GM18870 (cell line): Measurements from ENCODE around the gene PCDH20.
"Not testable (repeated sequence)": the region's sequence is repeated elsewhere in the genome, so short reads cannot be mapped to it uniquely, and the experiment has no call there.

Source experiments
- ATAC-seq: cut with Tn5 transposase; IDR thresholded peaks from one replicate; pipeline ENCODE4 v1.9.1; 2021; ENCODE audit warnings: moderate library complexity; ENCODE audit not compliant: unreplicated experiment

The PCDH20 gene, protein sequence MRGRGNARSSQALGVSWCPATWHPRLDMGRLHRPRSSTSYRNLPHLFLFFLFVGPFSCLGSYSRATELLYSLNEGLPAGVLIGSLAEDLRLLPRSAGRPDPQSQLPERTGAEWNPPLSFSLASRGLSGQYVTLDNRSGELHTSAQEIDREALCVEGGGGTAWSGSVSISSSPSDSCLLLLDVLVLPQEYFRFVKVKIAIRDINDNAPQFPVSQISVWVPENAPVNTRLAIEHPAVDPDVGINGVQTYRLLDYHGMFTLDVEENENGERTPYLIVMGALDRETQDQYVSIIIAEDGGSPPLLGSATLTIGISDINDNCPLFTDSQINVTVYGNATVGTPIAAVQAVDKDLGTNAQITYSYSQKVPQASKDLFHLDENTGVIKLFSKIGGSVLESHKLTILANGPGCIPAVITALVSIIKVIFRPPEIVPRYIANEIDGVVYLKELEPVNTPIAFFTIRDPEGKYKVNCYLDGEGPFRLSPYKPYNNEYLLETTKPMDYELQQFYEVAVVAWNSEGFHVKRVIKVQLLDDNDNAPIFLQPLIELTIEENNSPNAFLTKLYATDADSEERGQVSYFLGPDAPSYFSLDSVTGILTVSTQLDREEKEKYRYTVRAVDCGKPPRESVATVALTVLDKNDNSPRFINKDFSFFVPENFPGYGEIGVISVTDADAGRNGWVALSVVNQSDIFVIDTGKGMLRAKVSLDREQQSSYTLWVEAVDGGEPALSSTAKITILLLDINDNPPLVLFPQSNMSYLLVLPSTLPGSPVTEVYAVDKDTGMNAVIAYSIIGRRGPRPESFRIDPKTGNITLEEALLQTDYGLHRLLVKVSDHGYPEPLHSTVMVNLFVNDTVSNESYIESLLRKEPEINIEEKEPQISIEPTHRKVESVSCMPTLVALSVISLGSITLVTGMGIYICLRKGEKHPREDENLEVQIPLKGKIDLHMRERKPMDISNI

DNA sequence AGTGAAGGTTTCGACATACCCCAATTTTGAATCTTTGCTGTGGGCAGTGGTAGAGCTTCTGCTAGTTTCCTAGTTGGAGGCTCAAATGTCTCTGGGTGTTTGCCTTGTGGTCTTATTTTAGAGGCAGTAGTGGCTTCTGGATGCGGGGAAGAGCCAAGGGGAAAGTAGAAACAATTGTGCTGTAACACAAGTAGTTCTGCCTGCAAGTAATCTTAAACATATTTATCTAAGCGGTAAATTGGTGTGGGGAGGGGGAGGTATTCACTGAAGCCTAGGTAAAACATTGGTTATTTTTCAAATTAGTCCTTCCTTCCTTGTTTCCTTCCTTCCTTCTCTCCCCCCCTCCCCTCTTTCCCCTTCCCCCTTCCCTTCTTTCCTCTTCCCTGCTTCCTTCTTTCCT lies at the start of gene PCDH20:
TSS of gene PCDH20 (minus strand) at position 101 of the 400 bp plus-strand sequence. CDS start 691 bp downstream, outside the sequence.
- no peak for ATAC-seq

DNA sequence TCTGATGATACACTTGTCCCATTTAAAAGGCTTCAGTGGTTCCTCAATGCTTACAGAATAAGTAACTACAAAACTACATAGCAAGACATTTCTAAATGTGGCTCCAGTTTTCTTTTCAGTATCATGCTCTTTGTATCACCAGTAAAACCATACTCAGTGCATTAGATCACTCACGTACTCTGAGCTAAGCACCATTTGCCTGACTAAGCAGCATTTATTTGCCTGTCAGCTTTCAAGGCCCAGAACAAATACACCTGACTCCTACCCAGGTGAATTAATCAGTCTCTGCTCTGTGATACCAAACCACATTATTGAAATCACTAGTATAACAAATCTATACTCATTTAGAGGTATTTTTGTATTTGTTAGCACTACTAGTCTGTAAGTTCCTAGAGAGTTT lies 47.4 kb upstream of the PCDH20 start:
- no peak for ATAC-seq

DNA sequence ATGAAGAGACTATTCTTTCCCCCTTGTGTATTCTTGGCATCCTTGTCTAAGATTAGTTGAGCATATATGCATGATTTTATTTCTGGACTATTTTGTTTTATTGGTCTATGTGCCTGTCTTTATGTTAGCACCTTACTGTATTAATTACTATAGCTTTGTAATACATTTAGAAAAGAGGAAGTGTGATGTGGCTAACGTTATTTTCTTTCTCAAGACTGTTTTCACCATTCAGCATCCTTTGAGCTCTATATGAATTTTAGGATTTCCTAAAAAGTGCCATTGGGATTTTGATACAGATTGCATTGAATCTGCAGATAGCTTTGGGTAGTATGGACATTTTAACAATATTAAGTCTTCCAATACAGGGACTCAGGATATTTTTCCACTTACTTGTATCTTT lies 37.5 kb upstream of the PCDH20 start:
- no peak for ATAC-seq

DNA sequence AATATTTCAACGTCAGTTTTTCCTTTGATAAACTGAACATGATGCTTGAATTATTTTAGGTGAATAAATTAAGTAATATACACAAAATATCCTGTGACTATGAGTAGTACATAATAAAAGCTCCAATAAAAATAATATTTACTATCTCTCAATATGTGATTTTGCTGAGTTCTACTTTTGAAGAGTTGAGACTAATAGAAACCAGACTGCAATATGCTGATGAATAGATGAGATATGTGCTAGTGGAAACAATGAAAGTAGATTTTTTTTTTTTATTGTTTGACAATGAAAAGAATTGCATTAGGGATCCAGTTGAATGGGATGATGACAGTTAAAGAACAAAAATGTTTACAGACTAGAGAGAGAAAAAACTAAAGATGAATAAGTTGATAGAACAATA lies 16.4 kb upstream of the PCDH20 start:
- ATAC-seq = no peak

DNA sequence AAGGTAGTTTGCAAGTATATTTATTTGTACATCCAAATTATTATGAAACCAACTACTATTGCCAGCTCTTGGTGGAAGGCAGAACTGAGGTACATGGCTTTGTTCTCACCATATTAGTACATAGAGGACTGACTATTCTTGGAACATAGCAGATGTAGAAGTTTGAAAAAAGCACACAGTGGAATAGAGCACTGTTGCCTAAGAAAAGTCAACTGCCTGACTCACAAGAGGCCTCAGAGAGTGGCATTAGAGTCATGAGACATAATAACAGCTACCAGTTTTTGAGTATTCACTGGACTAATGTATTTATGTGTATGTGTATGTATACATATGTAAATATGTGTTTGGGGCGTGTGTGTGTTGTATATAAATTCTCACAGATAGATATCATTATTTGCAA lies 8.3 kb upstream of the PCDH20 start:
- no peak for ATAC-seq

DNA sequence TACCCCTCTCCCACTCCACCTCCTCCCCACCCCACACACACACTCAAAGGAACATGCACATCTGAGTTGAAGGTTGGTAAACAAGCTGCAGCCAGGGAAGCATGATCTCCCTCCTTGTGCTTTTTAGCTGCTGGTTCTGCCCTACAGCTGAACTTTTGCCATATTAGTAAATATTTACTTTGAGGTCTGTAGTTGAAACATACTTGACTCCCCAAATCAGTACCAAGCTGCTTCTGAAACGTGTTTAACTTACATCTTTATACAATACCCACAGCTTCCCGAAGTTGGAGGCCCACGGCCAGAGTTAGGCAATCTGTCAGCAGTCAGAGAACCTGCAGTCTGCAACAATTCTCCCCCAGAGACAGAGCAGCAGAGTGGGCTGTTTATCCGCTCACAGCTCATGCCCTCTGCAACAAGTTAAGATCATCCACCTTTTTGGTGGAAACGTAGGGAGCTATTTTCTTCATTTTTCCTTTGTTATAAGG lies 1.5 kb upstream of the PCDH20 start:
- no peak for ATAC-seq

DNA sequence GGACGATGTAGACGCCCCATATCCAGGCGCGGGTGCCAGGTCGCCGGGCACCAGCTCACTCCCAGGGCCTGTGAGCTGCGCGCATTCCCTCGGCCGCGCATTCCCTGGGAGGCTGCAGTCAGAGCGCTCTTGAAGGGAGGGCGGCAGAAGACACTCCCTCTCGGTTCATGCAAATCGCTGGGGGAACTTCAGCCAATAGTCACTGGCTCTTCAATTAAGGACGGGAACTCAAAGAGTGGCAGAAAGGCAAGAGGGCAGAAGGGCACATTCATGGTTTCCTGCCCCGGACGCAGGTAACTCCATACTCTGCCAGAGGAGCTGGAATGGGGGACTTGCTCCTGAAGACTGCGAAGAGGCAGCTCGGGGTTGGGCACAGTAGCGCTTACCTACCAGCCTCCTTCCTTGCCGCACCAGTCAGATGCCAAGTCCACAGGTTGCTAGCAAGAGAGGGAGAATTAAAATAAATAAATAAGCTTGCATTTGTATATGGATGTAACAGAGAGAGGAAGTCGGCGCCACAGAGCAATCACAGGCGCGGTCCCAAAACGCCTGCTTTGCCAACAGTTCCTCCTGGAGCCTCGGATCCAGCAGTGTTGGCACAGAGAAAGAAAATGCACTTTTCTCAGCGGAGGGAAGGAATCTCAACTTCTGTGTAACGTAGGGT lies 459 bp downstream of the PCDH20 start:
- ATAC-seq = no peak

DNA sequence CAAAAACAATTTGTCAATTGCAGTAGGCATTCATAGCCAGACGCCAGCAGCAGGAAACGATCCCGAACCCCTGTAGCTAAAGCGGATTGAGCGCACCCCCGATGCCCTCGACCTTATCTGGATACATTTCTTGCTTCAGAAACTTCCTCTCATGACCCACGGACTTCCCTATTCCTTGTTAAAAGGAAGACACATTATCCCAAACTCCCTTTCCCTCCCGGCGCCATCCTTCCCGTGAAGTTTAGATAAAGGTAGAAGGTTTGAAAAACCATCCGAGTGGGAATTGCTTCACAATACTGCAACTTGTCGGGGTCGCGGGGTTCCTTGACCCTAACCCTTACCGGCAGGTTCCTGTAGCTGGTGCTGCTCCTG lies 977 bp downstream of the PCDH20 start:
- no peak for ATAC-seq

DNA sequence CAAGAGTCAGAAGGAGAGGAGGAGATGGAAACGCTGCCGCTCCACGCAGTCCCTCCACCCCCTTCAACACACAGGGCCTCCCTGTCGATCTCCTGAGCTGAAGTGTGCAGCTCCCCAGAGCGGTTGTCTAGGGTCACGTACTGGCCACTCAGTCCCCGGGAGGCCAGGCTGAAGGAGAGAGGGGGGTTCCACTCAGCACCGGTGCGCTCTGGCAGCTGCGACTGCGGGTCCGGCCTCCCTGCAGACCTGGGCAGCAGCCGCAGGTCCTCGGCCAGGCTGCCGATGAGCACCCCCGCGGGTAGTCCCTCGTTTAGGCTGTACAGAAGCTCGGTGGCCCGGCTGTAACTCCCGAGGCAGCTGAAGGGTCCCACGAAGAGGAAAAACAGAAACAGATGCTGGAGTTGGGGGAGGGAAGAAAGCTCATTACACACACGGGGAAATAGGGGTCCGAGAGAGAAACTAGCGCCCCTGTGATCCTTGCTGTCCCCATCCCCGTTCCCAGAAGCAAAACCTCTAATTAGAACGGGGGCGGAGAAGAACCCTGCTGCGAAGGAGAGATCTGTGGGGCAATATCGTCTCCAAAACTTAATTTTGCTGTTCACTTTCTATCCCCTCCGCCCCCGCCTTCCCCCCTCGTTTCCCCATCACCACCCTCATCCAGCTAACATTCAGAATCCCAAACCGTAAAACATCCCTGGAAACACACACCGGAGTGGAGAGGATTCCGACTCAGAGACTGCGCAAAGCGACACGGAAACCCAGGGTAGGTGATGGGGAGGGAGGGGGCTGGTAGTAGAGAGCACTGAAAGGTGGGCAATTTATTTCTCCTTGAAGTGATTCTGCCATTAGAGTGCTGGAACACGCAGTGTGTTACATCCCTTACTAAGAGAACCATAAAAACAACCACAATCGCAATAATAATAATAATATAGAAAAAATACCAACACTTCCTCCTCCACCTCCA lies 1.8 kb downstream of the PCDH20 start:
- no peak for ATAC-seq

DNA sequence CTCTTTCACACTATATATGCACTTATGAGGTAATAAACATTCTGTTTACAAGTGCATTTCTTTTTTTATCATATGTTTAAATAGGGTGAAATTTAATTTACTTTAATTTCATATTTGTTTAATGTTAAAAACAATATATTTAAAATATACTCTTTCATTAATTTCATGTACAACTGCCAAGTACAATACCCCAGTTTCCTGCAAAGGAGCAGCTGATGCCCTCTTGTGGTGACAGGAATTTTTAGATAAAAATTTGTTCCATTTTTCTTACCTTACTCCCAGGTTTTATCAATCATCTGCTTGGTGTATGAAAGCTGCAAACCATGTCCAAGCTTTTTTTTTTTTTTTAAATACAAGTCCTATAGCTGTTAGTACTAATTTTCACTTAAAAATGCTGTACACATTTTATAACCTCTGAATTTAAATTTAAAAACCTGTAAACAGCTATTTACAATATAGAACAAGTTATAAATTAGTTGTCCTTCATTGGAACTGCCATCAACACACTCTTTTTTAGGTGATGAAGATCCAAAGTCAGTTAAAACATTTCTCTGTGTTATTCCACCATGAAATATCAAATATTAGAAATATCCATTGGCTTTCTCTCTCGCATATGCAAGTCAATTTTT lies 4.9 kb downstream of the PCDH20 start:
- no peak for ATAC-seq

DNA sequence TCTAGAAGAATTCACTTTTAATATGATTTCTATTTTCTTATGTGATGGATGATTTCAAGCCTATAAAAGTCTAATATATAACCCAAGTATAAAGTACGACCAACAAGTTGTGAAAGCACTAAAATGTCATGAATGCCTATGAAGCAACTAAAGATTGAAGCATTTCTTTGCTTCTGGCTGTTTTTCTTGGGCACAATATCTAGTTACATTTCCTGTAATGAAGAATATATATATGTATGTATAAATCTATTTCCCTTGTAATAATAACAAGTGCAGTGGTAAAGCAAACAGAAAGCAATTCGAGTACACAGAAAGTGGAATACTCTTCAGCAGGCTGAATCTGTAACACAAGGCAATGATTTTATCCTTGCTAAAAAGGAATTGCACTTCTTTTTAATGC lies 5.4 kb downstream of the PCDH20 start:
- ATAC-seq = no peak

DNA sequence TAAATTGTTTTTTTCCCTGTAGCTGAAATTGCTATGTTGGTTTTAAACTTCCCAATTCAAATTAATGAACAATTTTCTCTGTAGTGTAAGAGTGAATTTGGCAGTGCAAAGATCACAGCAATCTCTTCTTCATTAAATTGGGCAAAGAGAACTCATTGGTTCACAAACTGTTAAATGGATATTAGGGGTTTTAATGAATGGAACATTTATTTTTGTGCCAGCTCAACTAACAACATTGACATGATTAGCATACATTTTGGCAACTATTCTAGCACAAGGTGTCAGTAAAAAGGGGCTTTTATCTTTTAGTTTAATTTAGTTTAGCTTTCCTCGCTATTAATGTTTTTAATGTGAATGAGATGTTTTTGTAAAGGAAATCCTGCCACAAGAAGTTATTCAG lies 7.1 kb downstream of the PCDH20 start:
- ATAC-seq = no peak

DNA sequence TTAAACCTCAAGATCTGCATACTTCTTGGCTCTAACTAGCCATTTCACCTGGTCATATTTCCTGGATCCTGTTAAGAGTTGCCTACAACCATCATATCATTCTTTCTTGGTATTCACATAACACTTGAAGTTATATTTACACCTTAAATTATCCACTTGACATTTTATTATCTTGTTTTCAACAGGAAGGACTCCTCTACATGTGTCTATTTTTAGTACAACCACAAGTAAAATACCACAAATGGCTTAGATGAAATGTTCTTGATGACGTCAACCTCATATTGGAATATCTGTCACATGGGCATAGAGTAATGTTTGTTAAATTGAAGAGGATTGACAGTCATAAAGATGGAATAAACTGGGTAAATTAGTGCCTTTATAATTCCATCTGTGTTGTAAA lies 9.4 kb downstream of the PCDH20 start:
- ATAC-seq = no peak

DNA sequence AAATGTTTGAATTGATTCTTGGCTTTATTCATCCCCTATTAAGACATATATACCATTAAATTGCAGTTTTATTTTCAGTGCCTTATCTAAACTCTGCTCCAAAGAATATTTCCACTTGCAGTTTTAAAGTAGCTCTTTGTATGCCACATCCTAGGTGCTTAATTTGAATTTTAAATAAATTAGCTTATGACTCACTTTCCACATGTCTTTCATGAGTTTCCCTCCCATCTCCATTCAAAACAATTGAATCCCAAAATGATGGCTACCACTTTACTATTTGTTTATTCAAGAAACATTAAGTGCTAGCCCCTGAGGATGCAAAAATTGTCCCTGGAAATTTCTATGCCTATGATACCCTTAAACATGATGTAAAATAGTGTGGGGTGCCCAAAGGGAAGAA lies 19.5 kb downstream of the PCDH20 start:
- ATAC-seq = no peak

DNA sequence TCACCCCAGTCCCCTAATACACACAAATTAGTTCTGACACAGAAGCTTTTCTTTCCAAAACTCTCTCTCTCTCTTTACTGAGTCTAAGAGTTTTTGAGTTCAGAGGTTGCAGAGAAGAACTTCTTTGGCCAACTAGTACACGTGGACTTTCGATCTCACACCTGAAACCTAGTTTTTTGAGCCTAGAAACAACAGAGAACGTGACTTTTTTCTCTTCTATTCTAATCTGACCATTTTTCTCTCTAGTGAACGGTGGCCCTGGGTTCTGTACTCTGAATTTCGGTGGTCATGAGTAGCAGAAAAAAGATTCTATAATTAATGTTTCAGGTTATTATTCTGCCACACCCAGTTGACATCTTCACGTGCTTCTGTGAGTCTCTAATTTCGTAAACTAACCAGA lies 24.2 kb downstream of the PCDH20 start:
- no peak for ATAC-seq

DNA sequence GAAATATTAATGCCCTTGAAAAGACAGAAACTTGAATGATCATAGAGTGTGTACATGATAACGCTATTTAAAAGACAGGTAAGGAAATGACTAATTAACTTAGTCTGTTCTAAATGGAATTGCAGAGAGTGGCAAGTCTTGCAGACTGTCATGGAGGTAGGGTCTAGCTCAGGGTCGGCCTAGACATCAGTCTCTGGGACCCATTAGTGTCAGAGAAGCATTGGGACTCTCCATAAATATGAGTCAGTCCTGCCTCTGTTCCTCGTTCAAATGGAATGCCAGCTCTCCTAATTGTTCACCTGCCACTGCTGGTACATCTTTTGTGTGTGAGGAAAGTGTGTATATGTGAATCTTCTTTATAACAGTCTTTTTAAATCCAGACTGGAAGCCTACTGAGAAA lies 28.0 kb downstream of the PCDH20 start:
- ATAC-seq = no peak

DNA sequence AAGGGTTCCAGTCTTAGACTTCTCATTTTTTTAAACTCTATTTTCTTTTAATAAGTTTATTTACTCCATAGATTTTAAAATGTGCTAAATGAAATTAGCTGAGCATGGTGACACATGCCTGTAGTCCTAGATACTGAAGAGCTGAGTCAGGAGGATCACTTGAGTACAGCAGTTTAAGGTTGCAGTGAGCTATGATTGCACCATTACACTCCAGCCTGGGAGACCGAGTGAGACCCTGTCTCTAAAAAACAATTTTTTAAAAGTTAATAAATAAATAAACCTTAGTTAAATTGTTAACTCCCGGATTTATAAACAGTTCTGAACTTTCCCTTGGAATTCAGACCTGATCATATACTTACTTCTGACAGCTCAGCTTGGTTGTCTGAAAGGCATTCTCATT lies 32.5 kb downstream of the PCDH20 start:
- no peak for ATAC-seq

DNA sequence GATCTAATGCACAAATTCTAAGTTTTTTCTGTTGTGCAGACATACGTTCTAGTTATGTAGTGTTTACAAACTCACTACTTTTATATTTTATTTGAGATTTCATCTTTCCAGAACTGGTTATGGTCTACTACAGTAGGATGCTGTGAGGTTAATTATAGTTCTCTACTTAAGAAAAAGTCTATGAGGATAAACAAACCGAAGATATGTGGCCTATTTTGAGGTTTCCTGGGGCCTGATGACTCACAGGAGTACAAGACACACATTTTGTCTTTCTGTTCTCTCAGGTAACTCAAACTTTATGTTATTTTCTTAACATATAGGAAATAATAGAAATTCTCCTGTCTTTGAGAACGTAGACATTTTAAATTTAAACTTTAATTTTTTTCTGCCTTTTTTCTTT lies 45.1 kb downstream of the PCDH20 start:
- no peak for ATAC-seq

DNA sequence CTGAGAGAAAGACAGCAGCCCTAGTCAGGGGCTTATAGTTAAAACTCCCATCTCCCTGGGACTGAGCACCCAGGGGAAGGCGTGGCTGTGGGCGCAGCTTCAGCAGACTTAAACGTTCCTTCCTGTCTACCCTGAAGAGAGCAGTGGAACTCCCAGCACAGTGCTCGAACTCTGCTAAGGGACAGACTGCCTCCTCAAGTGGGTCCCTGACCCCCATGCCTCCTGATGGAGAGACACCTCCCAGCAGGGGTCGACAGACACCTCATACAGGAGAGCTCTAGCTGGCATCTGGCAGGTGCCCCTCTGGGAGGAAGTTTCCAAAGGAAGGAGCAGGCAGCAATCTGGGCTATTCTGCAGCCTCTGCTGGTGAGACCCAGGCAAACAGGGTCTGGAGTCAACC lies 51.0 kb downstream of the PCDH20 start:
- ATAC-seq = not testable (repeated sequence)

DNA sequence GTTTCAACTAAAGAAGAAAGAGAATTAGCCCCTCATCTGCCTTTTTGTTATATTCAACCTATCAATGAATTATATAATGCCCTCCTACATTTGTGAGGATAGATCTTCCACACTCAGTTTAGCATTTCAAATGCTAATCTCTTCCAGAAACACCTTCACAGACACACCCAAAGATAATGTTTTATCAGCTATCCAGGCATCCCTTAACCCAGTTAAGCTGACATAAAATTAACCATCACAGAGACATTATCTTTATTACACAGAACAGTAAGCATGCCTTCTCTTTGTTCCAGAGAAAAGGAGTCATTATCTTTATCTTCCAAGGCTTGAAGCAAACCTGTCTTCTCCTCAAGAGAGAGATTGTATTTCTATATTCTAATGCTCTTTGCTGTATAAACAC lies 53.1 kb downstream of the PCDH20 start:
- no peak for ATAC-seq
